ENCODE measurements around the gene CACNA2D1.

- no peak for TF ChIP-seq CTCF (IDR thresholded peaks at IDR 0.05)
- no peak for TF ChIP-seq POLR2A (IDR thresholded peaks at IDR 0.05)
- TF ChIP-seq POLR2AphosphoS5 (IDR thresholded peaks at IDR 0.05): no peak
- TF ChIP-seq EP300 (IDR thresholded peaks at IDR 0.05): no peak
These were observed 27.9 kb upstream of the CACNA2D1 start for GRCh38 chr7:82471351-82472020.
